Measurements from ENCODE around the gene LRP2.

The LRP2 gene

GRCh38 chr2:169240405-169240804 is 121.9 kb downstream of the LRP2 start:
- TF ChIP-seq CTCF (IDR thresholded peaks at IDR 0.05; ENCODE audit: low read depth, low read length, missing control alignments) = no peak
- no peak overlapping the region for H3K4me3 ChIP-seq (ENCODE audit: low read depth, low read length)
- DNase-seq (ENCODE audit: low read depth) = no peak

DNA sequence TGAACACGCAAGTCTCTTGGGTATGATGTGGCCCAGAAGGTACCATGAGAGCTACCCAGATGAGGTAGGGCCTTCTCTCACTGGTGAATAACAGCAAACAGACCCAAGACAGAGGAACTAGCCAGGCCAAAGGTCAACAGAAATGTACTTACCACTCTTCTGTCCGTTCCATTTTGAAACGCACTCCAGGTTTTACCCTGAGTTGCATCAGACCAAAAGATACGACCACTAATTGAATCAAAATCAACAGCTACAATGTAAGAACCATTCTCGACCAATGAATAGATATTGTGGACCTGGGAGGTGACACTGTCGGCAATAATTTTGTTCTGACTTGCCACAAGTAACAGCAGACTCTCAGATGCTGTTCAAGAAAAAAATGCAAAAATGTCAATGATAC is 124.4 kb downstream of the LRP2 start:
- no peak for TF ChIP-seq CTCF (IDR thresholded peaks at IDR 0.05; ENCODE audit: low read depth, low read length, missing control alignments)
- H3K4me3 ChIP-seq (ENCODE audit: low read depth, low read length) = no peak overlapping the region
- DNase-seq (ENCODE audit: low read depth) = no peak

GRCh38 chr2:169237286-169237685 is 125.0 kb downstream of the LRP2 start:
- H3K4me3 ChIP-seq (ENCODE audit: low read depth, low read length) = no peak overlapping the region
- DNase-seq (ENCODE audit: low read depth) = no peak

DNA sequence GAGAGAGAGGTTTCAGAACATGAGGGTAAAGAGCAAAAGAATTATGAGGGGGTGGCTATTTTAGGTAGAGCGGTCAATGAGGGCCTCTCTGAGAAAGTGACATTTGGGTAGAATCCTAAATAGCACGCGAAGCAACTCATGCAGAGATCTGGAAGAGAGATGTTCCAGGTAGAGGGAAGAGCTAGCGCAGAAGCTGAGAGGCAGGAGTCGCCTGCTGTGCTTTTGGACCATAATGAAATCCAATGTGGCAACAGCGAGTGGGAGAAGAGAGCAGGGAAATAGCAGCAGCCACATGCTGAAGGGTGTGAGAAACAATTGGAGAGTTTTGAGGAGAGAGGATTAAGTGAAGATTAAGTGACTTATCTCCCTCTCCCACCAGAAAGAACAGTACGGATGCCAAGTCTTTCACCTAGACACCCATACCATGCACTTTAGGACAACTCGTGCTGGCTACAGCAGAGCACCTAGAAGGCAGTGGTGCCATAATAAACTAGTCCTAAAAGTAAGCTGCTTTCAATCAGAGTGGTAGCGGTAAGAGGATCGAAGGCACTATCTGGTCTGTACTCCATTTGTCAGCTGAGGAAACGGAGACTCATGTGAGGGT is 129.7 kb downstream of the LRP2 start:
- H3K4me3 ChIP-seq (ENCODE audit: low read depth, low read length) = no peak overlapping the region
- no peak for TF ChIP-seq CTCF (IDR thresholded peaks at IDR 0.05; ENCODE audit: low read depth, low read length, missing control alignments)
- no peak for DNase-seq (ENCODE audit: low read depth)

More at GRCh38 chr2:169237286-169237685, 125.0 kb downstream of the LRP2 start:
- TF ChIP-seq CTCF (IDR thresholded peaks at IDR 0.05; ENCODE audit: low read depth, low read length, missing control alignments) = no peak

DNA sequence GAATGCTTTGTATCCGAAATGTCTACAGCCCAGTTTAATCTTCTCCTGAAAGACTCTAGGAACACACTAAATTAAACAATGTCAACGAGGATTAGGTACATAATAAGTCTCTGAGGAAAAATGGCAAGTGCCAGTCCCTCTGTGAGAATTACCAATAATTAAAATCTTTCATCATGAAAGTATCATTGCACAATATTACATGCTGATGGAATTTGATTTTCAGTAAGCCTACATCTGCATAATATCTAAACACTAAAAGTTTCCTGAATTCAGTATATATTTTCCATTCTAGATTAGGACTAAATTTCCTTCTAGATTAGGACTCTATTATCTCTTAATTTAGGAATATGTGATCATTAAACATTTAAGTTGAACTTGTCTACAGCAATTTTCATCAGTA is 132.1 kb downstream of the LRP2 start:
- TF ChIP-seq CTCF (IDR thresholded peaks at IDR 0.05; ENCODE audit: low read depth, low read length, missing control alignments) = no peak
- DNase-seq (ENCODE audit: low read depth) = no peak
- H3K4me3 ChIP-seq (ENCODE audit: low read depth, low read length) = no peak overlapping the region

- DNase-seq (ENCODE audit: low read depth) = no peak
- no peak for TF ChIP-seq CTCF (IDR thresholded peaks at IDR 0.05; ENCODE audit: low read depth, low read length, missing control alignments)
- no peak overlapping the region for H3K4me3 ChIP-seq (ENCODE audit: low read depth, low read length)
Measured at GRCh38 chr2:169229590-169229989, 132.7 kb downstream of the LRP2 start.

- no peak for TF ChIP-seq CTCF (IDR thresholded peaks at IDR 0.05; ENCODE audit: low read depth, low read length, missing control alignments)
- H3K4me3 ChIP-seq (ENCODE audit: low read depth, low read length) = no peak overlapping the region
Measured at GRCh38 chr2:169225906-169226305, 136.4 kb downstream of the LRP2 start.

More at GRCh38 chr2:169225906-169226305, 136.4 kb downstream of the LRP2 start:
- DNase-seq (ENCODE audit: low read depth) = no peak
